ENCODE data around the gene UGT1A7.
"Not testable (repeated sequence)": the region's sequence is repeated elsewhere in the genome, so short reads cannot be mapped to it uniquely, and the experiment has no call there.

UGT1A7 gene

GRCh38 chr2:233712611-233713261 is 31.0 kb downstream of the UGT1A7 start, which contains the start of gene UGT1A5:
UGT1A5 (plus strand) TSS chr2:233712907; CDS start chr2:233712992, 85 bp downstream.
- DNase-seq (ENCODE audit: low spot score), result no peak

GRCh38 chr2:233713262-233713615 is 31.5 kb downstream of the UGT1A7 start:
- DNase-seq (ENCODE audit: low spot score), result no peak

GRCh38 chr2:233714121-233714520 is 32.4 kb downstream of the UGT1A7 start:
- DNase-seq (ENCODE audit: low spot score), result no peak

GRCh38 chr2:233718552-233718951 is 36.9 kb downstream of the UGT1A7 start, which contains the start of gene UGT1A4:
UGT1A4 (plus strand) TSS chr2:233718736; CDS start chr2:233718821, 85 bp downstream.
- no peak for DNase-seq (ENCODE audit: low spot score)

GRCh38 chr2:233728723-233729301 is 47.1 kb downstream of the UGT1A7 start, which contains the start of gene UGT1A3:
UGT1A3 (plus strand) TSS chr2:233729042; CDS start chr2:233729127, 85 bp downstream.
- DNase-seq (ENCODE audit: low spot score), result no peak

- DNase-seq (ENCODE audit: low spot score), result not testable (repeated sequence)
Observed at GRCh38 chr2:233736868-233737653, 55.4 kb downstream of the UGT1A7 start.

- DNase-seq (ENCODE audit: low spot score), result no peak
Observed at GRCh38 chr2:233740870-233741269, 59.2 kb downstream of the UGT1A7 start.

GRCh38 chr2:233743464-233744259 is 62.0 kb downstream of the UGT1A7 start:
- DNase-seq (ENCODE audit: low spot score), result no peak

GRCh38 chr2:233745073-233745755 is 63.5 kb downstream of the UGT1A7 start:
- no peak for DNase-seq (ENCODE audit: low spot score)

- DNase-seq (ENCODE audit: low spot score), result not testable (repeated sequence)
Observed at GRCh38 chr2:233745838-233746237, 64.1 kb downstream of the UGT1A7 start.

GRCh38 chr2:233746475-233747282 is 65.0 kb downstream of the UGT1A7 start:
- no peak for DNase-seq (ENCODE audit: low spot score)

- no peak for DNase-seq (ENCODE audit: low spot score)
Observed at GRCh38 chr2:233747283-233747544, 65.5 kb downstream of the UGT1A7 start.

GRCh38 chr2:233750689-233751088 is 69.0 kb downstream of the UGT1A7 start:
- not testable (repeated sequence) for DNase-seq (ENCODE audit: low spot score)

- DNase-seq (ENCODE audit: low spot score), result not testable (repeated sequence)
Observed at GRCh38 chr2:233751212-233752009, 69.7 kb downstream of the UGT1A7 start.

- no peak for DNase-seq (ENCODE audit: low spot score)
Observed at GRCh38 chr2:233754872-233755611, 73.3 kb downstream of the UGT1A7 start.

GRCh38 chr2:233756429-233757081 is 74.9 kb downstream of the UGT1A7 start:
- no peak for DNase-seq (ENCODE audit: low spot score)

GRCh38 chr2:233758141-233758540 is 76.4 kb downstream of the UGT1A7 start:
- DNase-seq (ENCODE audit: low spot score), result no peak

- DNase-seq (ENCODE audit: low spot score), result no peak
Observed at GRCh38 chr2:233758849-233759248, 77.1 kb downstream of the UGT1A7 start.

- DNase-seq (ENCODE audit: low spot score), result no peak
Observed at GRCh38 chr2:233760043-233760442, 78.3 kb downstream of the UGT1A7 start, which contains the start of gene UGT1A1. UGT1A1 (plus strand) TSS chr2:233760270; CDS start chr2:233760288, 18 bp downstream.

Measured in ecto neural progenitor cell (in vitro differentiated cells).